ENCODE results near the gene ELP1. TPM values are rescaled to one million over a fixed set of nuclear protein-coding genes. Genes with fewer than 3 reads are reported as not detected.
"Not testable (repeated sequence)": the region's sequence is repeated elsewhere in the genome, so short reads cannot be mapped to it uniquely, and the experiment has no call there.

ELP1 gene
- polyA plus RNA-seq, 1 donor from 2014 or later: 14.4 TPM

- Mint-ChIP-seq H3K4me3 (no peak overlapping the region), H3K36me3 (no peaks in the 10 kb centered on the region), H3K4me1 (no peaks in the 10 kb centered on the region), H3K27me3 (no peaks in the 10 kb centered on the region), H3K27ac (no peak overlapping the region), H3K9me3 (no peaks in the 10 kb centered on the region)
Observed at GRCh38 chr9:108953983-108954574, 20.2 kb upstream of the ELP1 start.

- Mint-ChIP-seq H3K9me3 (no peaks in the 10 kb centered on the region), H3K27me3 (no peaks in the 10 kb centered on the region), H3K4me1 (no peaks in the 10 kb centered on the region), H3K4me3 (no peak overlapping the region), H3K27ac (no peak overlapping the region), H3K36me3 (no peaks in the 10 kb centered on the region)
Observed at GRCh38 chr9:108951578-108951977, 17.7 kb upstream of the ELP1 start.

DNA sequence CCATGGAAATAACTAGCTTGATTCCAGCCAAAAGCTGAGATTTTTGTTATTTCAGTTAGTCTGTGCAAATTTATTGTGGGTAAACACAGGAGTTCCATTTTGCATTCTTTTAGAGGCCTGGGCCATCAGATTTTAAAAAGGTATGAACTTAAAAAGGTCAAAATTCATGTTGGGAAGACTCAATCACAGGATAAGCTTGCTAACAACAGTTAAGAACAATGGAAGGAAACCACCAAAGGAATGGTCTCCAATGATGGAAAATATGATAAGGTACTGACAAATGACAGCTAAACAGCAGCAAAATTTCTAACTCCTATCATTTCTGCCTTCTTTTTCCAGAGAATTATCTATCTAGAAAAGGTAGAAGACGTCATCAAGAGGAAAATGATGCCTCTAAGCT lies 16.2 kb upstream of the ELP1 start:
- no peak overlapping the region for H3K27ac Mint-ChIP-seq
- no peaks in the 10 kb centered on the region for H3K9me3 Mint-ChIP-seq
- H3K4me1 Mint-ChIP-seq: no peaks in the 10 kb centered on the region
- H3K4me3 Mint-ChIP-seq: no peak overlapping the region
- no peaks in the 10 kb centered on the region for H3K36me3 Mint-ChIP-seq
- H3K27me3 Mint-ChIP-seq: no peaks in the 10 kb centered on the region

- H3K36me3 Mint-ChIP-seq: peaks cover 8% of the 10 kb centered on the region
- no peak overlapping the region for H3K27ac Mint-ChIP-seq
- no peaks in the 10 kb centered on the region for H3K9me3 Mint-ChIP-seq
- H3K27me3 Mint-ChIP-seq: no peaks in the 10 kb centered on the region
- H3K4me1 Mint-ChIP-seq: peaks cover 0 to 6% (median 5%) of the 10 kb centered on the region in 3 donors
- H3K4me3 Mint-ChIP-seq: no peak overlapping the region
Observed at GRCh38 chr9:108939975-108940374, 6.1 kb upstream of the ELP1 start.

GRCh38 chr9:108937561-108938305 lies 3.8 kb upstream of the ELP1 start:
- H3K9me3 Mint-ChIP-seq: no peaks in the 10 kb centered on the region
- H3K4me1 Mint-ChIP-seq: peaks cover 14 to 19% (median 14%) of the 10 kb centered on the region in 3 donors
- peak overlapping the region in 1 of 4 donors; percentile 64 for H3K4me3 Mint-ChIP-seq
- no peak overlapping the region for H3K27ac Mint-ChIP-seq
- H3K36me3 Mint-ChIP-seq: peaks cover 8% of the 10 kb centered on the region
- H3K27me3 Mint-ChIP-seq: no peaks in the 10 kb centered on the region

DNA sequence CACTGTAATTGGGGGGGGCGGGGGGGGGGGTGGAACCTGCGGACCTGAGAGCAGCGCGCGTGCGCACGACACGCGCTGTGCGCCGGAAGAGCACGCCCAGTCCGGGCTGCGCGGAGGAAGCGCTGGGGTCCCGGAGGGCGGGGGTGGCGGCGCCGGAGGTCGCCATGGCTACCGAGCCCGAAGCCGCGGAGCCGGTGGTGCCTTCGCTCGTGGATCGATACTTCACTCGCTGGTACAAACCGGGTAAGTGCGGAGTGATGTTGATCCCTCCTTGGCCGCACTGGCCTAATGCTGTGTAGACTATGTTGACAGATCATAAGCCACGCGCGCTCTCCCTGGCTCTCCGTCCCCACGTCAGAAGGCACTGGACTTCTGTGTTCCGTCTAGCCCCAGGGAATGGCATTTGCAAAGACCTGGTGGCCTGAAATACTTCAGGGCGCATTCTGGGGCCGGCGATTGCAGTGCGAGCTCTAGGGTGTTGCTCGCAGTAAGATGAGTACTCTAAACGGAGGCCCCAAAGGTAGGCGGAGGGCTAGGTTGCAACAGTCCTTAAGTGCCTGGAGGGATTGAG lies 484 bp upstream of the ELP1 start, which contains the start of gene ABITRAM:
Gene ABITRAM, plus strand, starts transcription at position 78 of the 571 bp plus-strand sequence. Its CDS starts 87 bp downstream, at position 165.
- H3K27me3 Mint-ChIP-seq: no peaks in the 10 kb centered on the region
- peak within 1 kb of the TSS; percentile 81 to 99 (median 96) for H3K27ac Mint-ChIP-seq
- peaks cover 5% of the 10 kb centered on the region for H3K36me3 Mint-ChIP-seq
- H3K9me3 Mint-ChIP-seq: no peaks in the 10 kb centered on the region
- peak within 1 kb of the TSS; percentile 98 to 100 (median 99) for H3K4me3 Mint-ChIP-seq
- peaks cover 16 to 26% (median 18%) of the 10 kb centered on the region in 3 donors for H3K4me1 Mint-ChIP-seq

- Mint-ChIP-seq H3K9me3 (no peaks in the 10 kb centered on the region), H3K4me1 (peaks cover 16 to 26% (median 18%) of the 10 kb centered on the region in 3 donors), H3K27ac (peak overlapping the region; percentile 81 to 99 (median 96)), H3K27me3 (no peaks in the 10 kb centered on the region), H3K36me3 (peaks cover 6% of the 10 kb centered on the region), H3K4me3 (peak overlapping the region; percentile 98 to 100 (median 99))
Observed at GRCh38 chr9:108933231-108933717, 650 bp downstream of the ELP1 start.

DNA sequence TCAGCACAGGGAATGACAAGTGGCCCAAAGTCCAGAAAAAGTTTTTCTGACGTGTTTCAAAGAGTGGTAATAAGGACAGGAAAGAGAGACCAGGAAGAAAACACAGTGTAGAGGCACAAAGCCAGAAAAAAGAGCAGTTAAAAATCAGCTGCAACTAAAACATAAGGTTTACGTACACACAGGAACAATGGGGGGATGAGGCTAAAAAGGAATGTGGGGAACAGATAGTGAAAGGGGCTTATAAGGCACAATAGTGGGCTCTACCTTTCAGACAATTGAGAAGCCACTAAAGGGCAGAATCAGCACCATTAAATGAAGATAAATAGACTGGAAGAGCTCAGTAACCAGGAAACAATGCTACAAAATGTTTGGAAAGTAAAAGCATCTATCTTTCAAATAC lies 5.5 kb downstream of the ELP1 start:
- H3K4me3 Mint-ChIP-seq: no peak overlapping the region
- H3K27ac Mint-ChIP-seq: no peak overlapping the region
- H3K4me1 Mint-ChIP-seq: peaks cover 9 to 14% (median 11%) of the 10 kb centered on the region in 3 donors
- no peaks in the 10 kb centered on the region for H3K27me3 Mint-ChIP-seq
- no peaks in the 10 kb centered on the region for H3K9me3 Mint-ChIP-seq
- H3K36me3 Mint-ChIP-seq: peaks cover 6% of the 10 kb centered on the region

DNA sequence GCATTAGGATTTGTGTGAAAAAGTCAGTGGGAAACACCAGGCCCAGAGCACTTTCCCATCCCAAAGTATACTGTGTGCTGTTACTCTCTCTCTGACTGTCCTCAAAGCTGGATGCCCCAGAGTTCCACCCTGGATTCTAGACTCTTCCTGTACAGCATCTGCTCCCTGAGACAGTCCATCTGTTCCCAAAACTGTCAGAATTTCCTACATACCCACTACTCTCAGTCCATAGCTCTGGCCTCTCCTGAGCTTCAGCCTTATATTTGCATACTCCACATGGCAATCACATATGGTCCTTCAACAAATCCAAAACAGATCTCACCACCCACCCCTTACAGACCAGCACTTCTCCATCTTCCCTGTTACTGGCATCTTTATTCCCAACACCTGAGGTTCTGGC lies 9.5 kb downstream of the ELP1 start:
- H3K4me1 Mint-ChIP-seq: no peaks in the 10 kb centered on the region
- no peak overlapping the region for H3K4me3 Mint-ChIP-seq
- H3K27me3 Mint-ChIP-seq: no peaks in the 10 kb centered on the region
- no peaks in the 10 kb centered on the region for H3K9me3 Mint-ChIP-seq
- peaks cover 8% of the 10 kb centered on the region for H3K36me3 Mint-ChIP-seq
- no peak overlapping the region for H3K27ac Mint-ChIP-seq

DNA sequence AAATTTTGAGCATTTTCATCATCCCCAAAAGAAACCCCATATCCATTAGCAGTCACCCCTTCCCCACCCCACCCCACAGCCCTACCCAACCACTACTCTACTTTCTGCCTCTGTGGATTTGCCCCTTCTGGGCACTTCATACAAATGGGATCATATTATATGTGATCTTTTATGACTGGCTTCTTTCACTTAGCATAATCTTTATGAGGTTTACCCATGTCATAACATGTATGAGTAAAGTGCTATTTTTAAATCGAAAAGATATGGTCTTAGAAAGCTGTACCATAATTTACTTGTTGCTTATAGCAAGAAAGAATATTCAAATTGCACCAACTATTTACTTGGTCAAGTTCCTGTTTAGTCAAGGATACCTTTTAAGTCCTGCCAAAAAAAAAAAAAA lies 12.7 kb downstream of the ELP1 start:
- H3K36me3 Mint-ChIP-seq: peaks cover 14% of the 10 kb centered on the region

GRCh38 chr9:108920401-108920800 lies 13.5 kb downstream of the ELP1 start:
- not testable (repeated sequence) for H3K27me3 Mint-ChIP-seq, H3K4me3 Mint-ChIP-seq, H3K4me1 Mint-ChIP-seq, H3K9me3 Mint-ChIP-seq, H3K27ac Mint-ChIP-seq
- peaks cover 14% of the 10 kb centered on the region for H3K36me3 Mint-ChIP-seq

More for the DNA sequence above, 12.7 kb downstream of the ELP1 start:
- no peak overlapping the region for H3K4me3 Mint-ChIP-seq
- H3K4me1 Mint-ChIP-seq: no peaks in the 10 kb centered on the region
- H3K27me3 Mint-ChIP-seq: no peaks in the 10 kb centered on the region
- H3K9me3 Mint-ChIP-seq: no peaks in the 10 kb centered on the region
- H3K27ac Mint-ChIP-seq: no peak overlapping the region

DNA sequence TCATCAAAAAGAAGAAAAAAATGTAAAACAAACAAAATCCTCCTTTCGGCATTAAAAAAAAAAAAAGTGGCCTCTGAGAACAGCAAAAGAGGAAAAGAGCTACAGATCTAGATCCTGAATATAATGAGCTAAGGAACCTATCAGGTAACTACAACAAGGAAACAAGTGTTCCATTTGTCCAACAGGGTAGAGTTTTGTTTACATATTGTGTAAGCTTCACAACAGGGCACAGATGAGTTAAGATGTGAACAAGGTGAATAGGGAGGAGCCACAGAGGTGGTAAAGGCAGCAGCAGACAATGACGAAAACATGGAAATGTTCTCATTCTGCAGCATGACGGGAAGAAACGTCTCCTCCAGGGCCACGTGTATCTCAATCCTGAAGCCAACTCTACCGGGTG lies 14.4 kb downstream of the ELP1 start:
- Mint-ChIP-seq H3K27me3 (no peaks in the 10 kb centered on the region), H3K9me3 (no peaks in the 10 kb centered on the region), H3K36me3 (peaks cover 14% of the 10 kb centered on the region), H3K4me1 (peaks cover 0 to 2% (median 0%) of the 10 kb centered on the region in 3 donors), H3K27ac (no peak overlapping the region), H3K4me3 (no peak overlapping the region)

- Mint-ChIP-seq H3K9me3 (no peaks in the 10 kb centered on the region), H3K36me3 (peaks cover 15% of the 10 kb centered on the region), H3K27ac (no peak overlapping the region), H3K4me1 (peaks cover 0 to 4% (median 0%) of the 10 kb centered on the region in 3 donors), H3K4me3 (no peak overlapping the region), H3K27me3 (no peaks in the 10 kb centered on the region)
Observed at GRCh38 chr9:108913391-108913790, 20.5 kb downstream of the ELP1 start.

GRCh38 chr9:108911820-108912219 lies 22.1 kb downstream of the ELP1 start:
- no peak overlapping the region for H3K4me3 Mint-ChIP-seq
- no peak overlapping the region for H3K27ac Mint-ChIP-seq
- no peaks in the 10 kb centered on the region for H3K9me3 Mint-ChIP-seq
- peaks cover 20% of the 10 kb centered on the region for H3K36me3 Mint-ChIP-seq
- H3K4me1 Mint-ChIP-seq: peaks cover 0 to 5% (median 0%) of the 10 kb centered on the region in 3 donors
- H3K27me3 Mint-ChIP-seq: no peaks in the 10 kb centered on the region

- Mint-ChIP-seq H3K27me3 (no peaks in the 10 kb centered on the region), H3K4me3 (no peak overlapping the region), H3K27ac (peak overlapping the region in 1 of 3 donors; percentile 37), H3K36me3 (peaks cover 18% of the 10 kb centered on the region), H3K9me3 (no peaks in the 10 kb centered on the region), H3K4me1 (peaks cover 0 to 5% (median 0%) of the 10 kb centered on the region in 3 donors)
Observed at GRCh38 chr9:108910914-108911313, 23.0 kb downstream of the ELP1 start.

All from IgD-negative memory B cell (primary cell).